GM19397 (cell line): Measurements from ENCODE around the gene PEX16.
A peak's percentile ranks its signal among the peaks of the same experiment; 100 is the strongest.
"Not testable (repeated sequence)": the region's sequence is repeated elsewhere in the genome, so short reads cannot be mapped to it uniquely, and the experiment has no call there.

Experiments used
- ATAC-seq: cut with Tn5 transposase; IDR thresholded peaks from one replicate; pipeline ENCODE4 v1.9.1; 2021; ENCODE audit warnings: mild to moderate bottlenecking, moderate library complexity; ENCODE audit not compliant: unreplicated experiment

The PEX16 gene

DNA sequence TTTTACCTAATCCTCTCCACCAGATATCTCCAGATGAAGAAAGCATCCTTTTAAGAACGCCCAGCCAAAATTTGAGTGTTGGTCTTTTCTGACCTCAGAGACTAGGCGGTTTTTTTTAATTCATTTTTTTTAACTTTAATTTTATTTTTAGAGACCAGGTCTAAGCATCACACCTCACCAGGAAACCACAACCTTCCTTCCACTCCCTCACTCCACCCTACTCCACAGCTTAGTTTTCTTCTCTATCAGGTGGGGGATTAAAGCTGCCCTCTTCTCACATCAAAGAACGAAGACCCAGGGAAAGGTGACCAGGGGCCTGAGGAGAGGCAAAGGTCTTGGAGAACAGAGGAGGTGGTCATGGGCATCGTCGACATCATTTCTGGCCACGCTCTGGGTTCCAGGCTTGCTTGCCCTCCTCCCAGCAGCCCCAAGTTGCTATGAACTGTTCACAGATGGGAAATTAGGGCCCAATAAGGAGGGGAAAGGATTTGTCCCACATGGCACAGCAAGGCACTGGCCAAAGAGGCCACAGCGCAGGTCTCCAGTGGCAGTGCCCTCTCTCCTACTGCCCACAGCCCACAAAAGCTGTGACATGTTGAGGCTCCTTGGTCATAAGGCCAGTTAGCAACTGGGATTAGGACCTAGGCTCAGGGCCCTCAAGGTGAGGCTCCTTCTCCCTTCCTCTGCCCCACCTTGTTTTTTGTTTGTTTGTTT lies 1.4 kb upstream of the PEX16 start:
- ATAC-seq, result no peak

- ATAC-seq, result peak; percentile 34
These were observed 759 bp upstream of the PEX16 start for GRCh38 chr11:45918331-45918941.

- ATAC-seq, result no peak
These were observed 423 bp downstream of the PEX16 start for GRCh38 chr11:45917286-45917622.

- no peak for ATAC-seq
These were observed 2.2 kb downstream of the PEX16 start for GRCh38 chr11:45915446-45915845.

GRCh38 chr11:45913942-45914635 lies 3.6 kb downstream of the PEX16 start:
- ATAC-seq, result no peak

DNA sequence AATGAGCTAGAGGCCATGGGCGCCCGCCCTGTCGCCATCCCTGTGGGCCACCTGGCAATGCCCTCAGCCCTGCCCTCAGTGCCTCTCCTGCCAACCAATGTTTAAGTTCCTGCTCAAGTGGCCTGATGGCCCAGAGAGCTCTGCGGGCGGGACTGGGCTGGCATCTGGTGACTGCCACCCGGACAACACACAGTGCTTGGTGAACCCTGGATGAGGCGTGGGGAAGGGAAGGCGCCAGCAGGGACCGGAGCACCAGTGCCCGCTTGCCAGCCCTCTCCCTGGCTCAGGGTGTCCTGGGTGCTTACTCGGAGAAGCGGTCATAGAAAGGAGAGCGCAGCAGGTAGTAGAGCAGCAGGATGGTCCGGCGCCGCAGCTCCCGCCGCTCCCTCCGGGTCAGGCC lies 4.2 kb downstream of the PEX16 start:
- ATAC-seq, result no peak

- no peak for ATAC-seq
These were observed 7.1 kb downstream of the PEX16 start for GRCh38 chr11:45910623-45911022.

- no peak for ATAC-seq
These were observed 7.8 kb downstream of the PEX16 start for GRCh38 chr11:45909594-45910475.

DNA sequence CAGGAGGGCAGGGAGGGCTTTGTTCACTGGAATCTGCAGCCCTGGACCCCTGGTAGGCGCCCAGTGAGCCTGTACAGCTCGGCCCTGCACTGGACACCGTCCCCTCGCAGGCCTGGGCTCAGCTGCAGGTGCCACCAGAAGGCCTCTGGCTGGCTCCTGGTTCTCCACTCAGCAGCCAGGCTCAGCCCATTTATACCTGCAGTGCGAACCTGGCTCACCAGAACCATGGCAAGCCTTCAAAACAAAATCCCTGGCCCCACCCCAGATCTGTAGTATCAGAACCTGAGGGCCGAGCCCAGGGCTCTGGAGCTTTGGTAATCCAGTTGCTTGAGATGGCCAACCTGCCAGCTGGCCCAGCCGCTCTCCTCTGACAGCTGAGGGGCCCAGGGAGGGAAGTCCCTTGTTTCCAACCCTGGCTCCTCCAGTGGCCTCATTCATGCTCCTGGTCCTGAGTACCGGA lies 9.7 kb downstream of the PEX16 start:
- ATAC-seq, result no peak

DNA sequence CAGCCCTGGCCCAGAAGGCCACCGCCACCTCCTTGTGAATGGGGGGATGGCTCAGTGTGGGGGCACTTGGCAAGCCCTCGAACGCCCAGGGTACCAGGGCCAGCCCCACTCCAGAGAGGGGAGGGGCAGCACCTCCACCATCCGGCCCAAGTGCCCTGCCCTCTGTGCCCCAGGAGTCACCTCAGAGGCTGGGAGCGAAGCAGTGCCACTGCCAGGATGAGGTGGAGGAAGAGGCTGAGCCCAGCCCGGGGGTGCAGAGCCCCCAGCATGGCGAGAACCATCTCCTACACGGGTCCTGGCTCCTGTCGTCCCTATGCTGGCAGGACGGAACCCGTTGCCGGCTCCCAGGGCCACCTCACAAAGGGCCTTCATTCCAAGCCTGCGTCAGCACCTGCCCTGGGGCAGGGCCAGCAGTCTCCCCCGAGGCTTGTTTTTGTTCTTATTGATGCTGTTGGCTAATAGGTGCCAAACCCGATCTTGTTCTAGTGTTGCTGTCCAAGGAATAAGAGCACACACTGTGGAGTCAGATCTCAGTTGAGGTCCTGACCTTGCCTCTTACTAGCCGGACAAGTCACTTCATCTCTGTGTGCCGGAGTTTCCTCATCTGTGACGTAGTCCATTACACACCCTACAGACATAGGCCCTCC lies 10.6 kb downstream of the PEX16 start, which contains the start of gene FREY1:
Gene FREY1 (minus strand): TSS at position 307 of the 647 bp plus-strand sequence. CDS start 26 bp downstream, at position 281.
- no peak for ATAC-seq

DNA sequence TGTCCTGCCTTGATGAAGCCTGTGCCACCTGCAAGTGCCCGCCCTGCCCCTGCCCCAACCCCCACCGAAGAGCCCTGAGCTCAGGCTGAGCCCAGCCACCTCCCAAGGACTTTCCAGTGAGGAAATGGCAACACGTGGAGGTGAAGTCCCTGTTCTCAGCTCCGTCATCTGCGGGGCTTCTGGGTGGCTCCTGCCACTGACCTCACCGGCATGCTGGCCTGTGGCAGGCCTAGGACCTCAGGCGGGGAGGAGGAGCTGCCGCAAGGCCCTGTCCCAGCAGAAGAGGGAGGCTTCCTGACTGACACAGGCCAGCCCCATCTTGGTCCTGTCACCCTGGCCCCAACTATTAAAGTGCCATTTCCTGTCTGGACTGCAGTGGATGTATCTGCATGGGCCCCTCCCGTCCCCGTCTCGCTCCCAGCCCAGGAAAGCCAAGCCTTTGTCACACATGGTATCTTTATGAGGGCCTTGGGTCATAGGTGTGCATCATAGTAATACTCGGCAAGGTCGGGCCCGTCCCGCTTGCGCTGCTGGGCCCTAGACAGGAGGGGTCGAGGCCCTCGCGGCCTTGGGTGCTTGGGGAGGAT lies 11.5 kb downstream of the PEX16 start:
- ATAC-seq, result no peak

DNA sequence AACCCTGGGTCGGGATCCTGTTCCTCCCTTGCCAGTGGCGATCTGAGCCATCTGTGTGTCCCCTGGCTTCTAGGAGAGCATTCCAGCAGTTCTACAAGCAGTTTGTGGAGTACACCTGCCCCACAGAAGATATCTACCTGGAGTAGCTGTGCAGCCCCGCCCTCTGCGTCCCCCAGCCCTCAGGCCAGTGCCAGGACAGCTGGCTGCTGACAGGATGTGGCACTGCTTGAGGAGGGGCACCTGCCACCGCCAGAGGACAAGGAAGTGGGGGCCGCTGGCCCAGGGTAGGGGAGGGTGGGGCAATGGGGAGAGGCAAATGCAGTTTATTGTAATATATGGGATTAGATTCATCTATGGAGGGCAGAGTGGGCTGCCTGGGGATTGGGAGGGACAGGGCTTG lies 12.1 kb downstream of the PEX16 start:
- ATAC-seq, result not testable (repeated sequence)

DNA sequence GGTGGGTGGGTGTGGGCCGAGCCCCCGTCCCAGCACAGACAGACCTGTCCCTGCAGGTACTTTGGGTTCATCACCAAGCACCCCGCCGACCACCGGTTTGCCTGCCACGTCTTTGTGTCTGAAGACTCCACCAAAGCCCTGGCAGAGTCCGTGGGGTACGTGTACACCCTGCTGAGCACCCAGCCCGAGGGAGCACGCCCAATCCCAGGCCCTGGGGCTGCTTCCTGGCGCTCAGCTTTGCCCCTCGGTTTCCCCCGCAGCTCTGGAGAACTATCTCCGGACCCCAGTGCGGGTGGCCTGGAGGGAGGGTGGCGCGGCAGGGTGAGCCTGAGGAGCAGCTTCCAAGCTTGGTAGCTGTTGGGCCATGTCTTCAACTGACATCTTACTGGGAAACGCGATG lies 12.6 kb downstream of the PEX16 start:
- no peak for ATAC-seq

GRCh38 chr11:45904309-45904915 lies 13.3 kb downstream of the PEX16 start:
- ATAC-seq, result no peak

- no peak for ATAC-seq
These were observed 15.0 kb downstream of the PEX16 start for GRCh38 chr11:45902452-45903380.

DNA sequence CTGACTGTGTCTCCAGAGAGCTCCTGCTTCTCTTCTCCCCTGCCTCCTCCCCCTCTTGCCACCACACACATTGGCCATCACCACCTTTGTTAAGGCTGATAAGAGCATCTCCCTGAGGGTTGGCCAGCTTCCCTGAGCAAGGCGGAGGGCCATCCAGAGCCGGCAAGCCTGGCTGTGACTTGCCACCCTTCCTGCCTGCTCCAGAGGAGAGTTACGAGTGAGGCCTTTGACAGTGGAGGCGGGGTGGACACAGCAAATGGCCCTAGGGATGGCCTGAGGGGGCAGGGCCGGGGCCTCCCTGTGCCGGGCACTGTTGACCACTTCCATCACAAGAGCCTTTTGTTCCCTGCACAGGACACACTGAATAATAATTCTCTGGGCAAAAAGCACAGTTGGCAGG lies 16.1 kb downstream of the PEX16 start:
- no peak for ATAC-seq

DNA sequence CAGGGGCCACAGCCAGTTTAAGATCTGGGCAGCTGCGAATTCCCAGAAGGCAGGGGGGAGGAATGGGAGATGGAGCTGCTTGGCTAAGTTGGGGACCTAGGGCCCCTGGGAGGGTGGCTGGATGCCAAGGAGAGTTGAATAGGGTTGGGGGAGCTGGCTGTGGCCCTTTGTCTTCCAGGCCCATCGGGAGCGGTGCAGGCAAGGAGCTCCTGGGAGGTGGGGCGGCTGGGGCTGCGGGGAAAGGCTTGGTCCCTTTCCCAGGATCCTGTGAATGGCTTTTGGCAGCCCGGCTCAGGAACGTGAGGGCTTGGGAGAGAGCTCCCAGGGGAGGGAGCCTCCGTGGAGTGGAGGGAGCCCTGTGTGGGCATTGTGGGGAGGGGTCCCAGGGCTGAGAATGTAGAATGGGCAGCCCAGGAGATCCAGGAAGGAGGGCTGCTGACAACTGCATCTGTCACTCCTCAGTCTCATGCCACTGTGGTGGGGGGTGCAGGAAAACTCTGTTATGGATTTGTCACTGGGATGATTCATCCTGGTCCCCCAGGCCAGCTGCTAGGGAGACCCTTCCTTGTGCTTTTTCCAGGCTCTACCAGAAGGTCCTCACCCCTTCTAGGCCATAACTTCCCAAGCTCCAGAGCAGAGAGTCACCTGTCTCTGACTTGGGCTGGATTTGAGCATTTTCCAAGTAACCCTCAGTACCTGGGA lies 16.6 kb downstream of the PEX16 start:
- no peak for ATAC-seq

DNA sequence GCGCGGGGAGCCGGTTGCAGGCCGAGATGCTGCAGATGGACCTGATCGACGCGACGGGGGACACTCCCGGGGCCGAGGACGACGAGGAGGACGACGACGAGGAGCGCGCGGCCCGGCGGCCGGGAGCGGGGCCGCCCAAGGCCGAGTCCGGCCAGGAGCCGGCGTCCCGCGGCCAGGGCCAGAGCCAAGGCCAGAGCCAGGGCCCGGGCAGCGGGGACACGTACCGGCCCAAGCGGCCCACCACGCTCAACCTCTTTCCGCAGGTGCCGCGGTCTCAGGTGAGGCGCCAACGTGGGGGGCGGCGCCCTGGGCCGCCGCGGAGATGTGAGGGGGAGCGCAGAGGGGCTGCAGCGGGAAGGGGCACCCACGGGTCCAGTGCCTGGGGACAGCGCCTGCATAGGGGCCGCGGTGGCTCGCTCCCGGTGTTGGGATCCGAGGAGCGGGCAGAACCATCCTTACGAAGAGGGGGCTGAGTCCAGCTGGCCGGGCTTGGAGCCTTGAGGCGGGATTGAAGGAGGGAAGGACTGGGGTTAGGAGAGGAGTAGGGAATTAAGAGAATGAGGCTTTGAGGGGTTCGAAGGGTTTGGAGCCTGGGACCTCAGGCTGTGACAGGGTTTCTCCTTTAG lies 17.4 kb downstream of the PEX16 start:
- ATAC-seq, result not testable (repeated sequence)
